ENCODE measurements around the gene NLGN2. TPM values are rescaled to one million over a fixed set of nuclear protein-coding genes. Genes with fewer than 3 reads are reported as not detected.

NLGN2 gene
- total and polyA plus RNA-seq, 2 of the 8 experiments (the other 6 are each of a cell fraction or from before 2014, with no cell fraction given) = 21.2 to 62.8 TPM

- TF ChIP-seq BACH1 (IDR thresholded peaks at IDR 0.05; ENCODE audit: low read length) = no peak
- no peak for TF ChIP-seq POU5F1 (IDR thresholded peaks at IDR 0.05; ENCODE audit: low read depth, low read length)
- TF ChIP-seq ASH2L (IDR thresholded peaks at IDR 0.05; ENCODE audit: low read length) = no peak
- no peak for TF ChIP-seq CHD2 (IDR thresholded peaks at IDR 0.05; ENCODE audit: low read length)
These were observed 17.4 kb upstream of the NLGN2 start (continued) for GRCh38 chr17:7389924-7390910.
